CD4-positive, CD25-positive, alpha-beta regulatory T cell (primary cell): ENCODE data around the gene SLC16A6. TPM values are rescaled to one million over a fixed set of nuclear protein-coding genes. Genes with fewer than 3 reads are reported as not detected.
"Not testable (repeated sequence)": the region's sequence is repeated elsewhere in the genome, so short reads cannot be mapped to it uniquely, and the experiment has no call there.

Source experiments
- ATAC-seq, 2 donors: fragments of 150-1000 bp; cut with Tn5 transposase; one replicate each; pipeline ENCODE4 v1.10.0; 2021; ENCODE audit warnings: low read depth in 2 of 2, moderate number of reproducible peaks in 2 of 2, moderate library complexity in 1 of 2
- DNase-seq, 3 donors: peaks; one replicate each; pipeline versions ENCODE4 v3.0.0 to v3.0.0-alpha.2; 2012 to 2022; ENCODE audit warnings: mixed read lengths in 1 of 3
- H3K27ac ChIP-seq: one replicate; pipeline ENCODE4 v1.7.0; 2013; ENCODE audit warnings: mild to moderate bottlenecking, low read length; ENCODE audit not compliant: insufficient read depth, poor library complexity, severe bottlenecking
- H3K27me3 ChIP-seq: one replicate; pipeline ENCODE4 v1.7.0; 2013; ENCODE audit warnings: low read length; ENCODE audit not compliant: control insufficient read depth, insufficient read depth
- H3K36me3 ChIP-seq: one replicate; pipeline ENCODE4 v1.7.0; 2013; ENCODE audit warnings: mild to moderate bottlenecking, low read length, moderate library complexity; ENCODE audit not compliant: control insufficient read depth, insufficient read depth
- H3K4me1 ChIP-seq: 2 replicates; pipeline ENCODE4 v1.7.0; 2013; ENCODE audit warnings: mild to moderate bottlenecking, low read length; ENCODE audit not compliant: insufficient read depth, control insufficient read depth, poor library complexity, severe bottlenecking
- H3K4me3 ChIP-seq: one replicate; pipeline ENCODE4 v1.7.0; 2013; ENCODE audit warnings: low read depth, mild to moderate bottlenecking, low read length, moderate library complexity
- H3K9me3 ChIP-seq, 2 experiments: 1 replicate in 1 of 2; 2 replicates in 1 of 2; pipeline ENCODE4 v1.7.0; 2013; ENCODE audit warnings: low read length in 2 of 2, mild to moderate bottlenecking in 1 of 2, moderate library complexity in 1 of 2; ENCODE audit not compliant: control insufficient read depth in 2 of 2
- H3K27ac Mint-ChIP-seq, 3 donors: one replicate each; pipeline ENCODE4 v1.8.0; 2020 to 2022; ENCODE audit warnings: mild to moderate bottlenecking in 3 of 3, mixed read lengths in 3 of 3, moderate library complexity in 2 of 3
- H3K27me3 Mint-ChIP-seq: one replicate; pipeline ENCODE4 v1.8.0; 2022; ENCODE audit warnings: mild to moderate bottlenecking, mixed read lengths
- H3K36me3 Mint-ChIP-seq: one replicate; pipeline ENCODE4 v1.8.0; 2020; ENCODE audit warnings: mixed read lengths
- H3K4me1 Mint-ChIP-seq, 4 donors: one replicate each; pipeline ENCODE4 v1.8.0; 2020 to 2022; ENCODE audit warnings: mixed read lengths in 4 of 4, mild to moderate bottlenecking in 1 of 4
- H3K4me3 Mint-ChIP-seq, 4 donors: one replicate each; pipeline ENCODE4 v1.8.0; 2020 to 2022; ENCODE audit warnings: mild to moderate bottlenecking in 4 of 4, mixed read lengths in 4 of 4, moderate library complexity in 3 of 4
- H3K9me3 Mint-ChIP-seq, 7 donors: one replicate each; pipeline ENCODE4 v1.8.0; 2020 to 2022; ENCODE audit warnings: mixed read lengths in 7 of 7, mild to moderate bottlenecking in 3 of 7, moderate library complexity in 2 of 7
- polyA plus RNA-seq, 4 donors: library from polyadenylated mRNA; unstranded; fragments of 300-500 nt; fragmentation: Illumina TruSeq; gene quantifications; one replicate each; pipeline ENCODE4 v1.2.3, GENCODE V29; 2021
- total RNA-seq: library from RNA; stranded (reverse); gene quantifications from one replicate; pipeline ENCODE4 v1.2.3, GENCODE V29; 2022

SLC16A6 gene
- total and polyA plus RNA-seq, 5 donors from 2014 or later, result 1.9 to 11.5 (median 3.0) TPM

DNA sequence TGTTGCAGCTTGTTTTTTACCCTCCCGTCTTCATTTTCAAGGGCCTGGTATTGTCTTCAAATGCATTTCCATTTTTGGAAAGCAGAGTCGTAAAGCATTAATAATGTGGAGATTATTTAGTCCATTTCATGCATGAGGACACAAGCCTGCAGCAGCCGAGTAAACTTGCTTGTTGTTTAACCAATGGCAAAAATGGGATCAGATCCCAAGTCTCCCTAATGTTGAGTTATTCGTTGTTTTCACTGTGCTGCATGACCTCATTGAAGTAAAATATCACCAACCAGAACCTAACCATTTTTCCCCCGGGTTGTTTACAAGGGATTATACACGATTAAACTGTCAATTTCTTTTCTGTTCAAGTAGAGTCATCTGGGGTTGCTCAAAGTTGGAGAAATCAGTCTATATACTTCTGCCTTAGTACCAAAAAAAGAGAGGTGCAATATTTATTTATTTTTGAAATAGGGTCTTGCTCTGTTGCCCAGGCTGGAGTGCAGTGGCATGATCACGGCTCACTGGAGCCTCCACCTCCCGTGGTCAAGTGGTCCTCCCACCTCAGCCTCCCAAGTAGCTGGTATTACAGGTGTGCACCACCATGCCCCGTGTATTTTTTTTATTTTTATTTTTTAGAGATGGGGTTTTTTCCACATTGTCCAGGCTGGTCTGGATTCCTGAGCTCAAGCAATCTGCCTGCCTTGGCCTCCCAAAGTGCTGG lies 30.7 kb downstream of the SLC16A6 start:
- H3K36me3 ChIP-seq, result no peaks in the 10 kb centered on the region
- peaks cover 56% of the 10 kb centered on the region for H3K4me1 ChIP-seq
- no peaks in the 10 kb centered on the region for H3K27me3 ChIP-seq
- no peaks in the 10 kb centered on the region for H3K27me3 Mint-ChIP-seq
- H3K9me3 Mint-ChIP-seq, result no peaks in the 10 kb centered on the region
- H3K9me3 ChIP-seq, result no peaks in the 10 kb centered on the region
- peak overlapping the region; percentile 29 for H3K4me3 ChIP-seq
- H3K4me3 Mint-ChIP-seq, result peak overlapping the region in 3 of 4 donors; percentile 55 to 82 (median 80)
- H3K27ac Mint-ChIP-seq, result peak overlapping the region; percentile 38 to 97 (median 91)
- DNase-seq (no peak), ATAC-seq (no peak)
- peaks cover 22 to 63% (median 50%) of the 10 kb centered on the region in 4 donors for H3K4me1 Mint-ChIP-seq
- H3K36me3 Mint-ChIP-seq, result peaks cover 23% of the 10 kb centered on the region
- H3K27ac ChIP-seq, result peak overlapping the region; percentile 96

DNA sequence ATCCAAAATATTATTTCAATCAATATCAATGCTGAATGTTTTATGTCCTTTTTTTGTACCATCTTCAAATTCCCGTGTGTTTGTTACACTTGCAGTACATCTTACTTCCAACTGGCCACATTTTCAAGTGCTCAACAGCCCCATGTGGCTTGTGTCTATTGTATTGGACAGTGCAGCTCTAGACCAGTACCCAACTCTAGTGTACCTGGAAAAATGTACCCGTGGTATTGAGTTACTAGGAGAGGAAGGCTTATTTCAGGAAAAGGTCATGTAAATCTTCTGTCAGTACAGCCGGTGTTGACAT lies 31.3 kb downstream of the SLC16A6 start:
- H3K4me1 ChIP-seq, result peaks cover 62% of the 10 kb centered on the region
- H3K27me3 Mint-ChIP-seq, ATAC-seq: not testable (repeated sequence)

DNA sequence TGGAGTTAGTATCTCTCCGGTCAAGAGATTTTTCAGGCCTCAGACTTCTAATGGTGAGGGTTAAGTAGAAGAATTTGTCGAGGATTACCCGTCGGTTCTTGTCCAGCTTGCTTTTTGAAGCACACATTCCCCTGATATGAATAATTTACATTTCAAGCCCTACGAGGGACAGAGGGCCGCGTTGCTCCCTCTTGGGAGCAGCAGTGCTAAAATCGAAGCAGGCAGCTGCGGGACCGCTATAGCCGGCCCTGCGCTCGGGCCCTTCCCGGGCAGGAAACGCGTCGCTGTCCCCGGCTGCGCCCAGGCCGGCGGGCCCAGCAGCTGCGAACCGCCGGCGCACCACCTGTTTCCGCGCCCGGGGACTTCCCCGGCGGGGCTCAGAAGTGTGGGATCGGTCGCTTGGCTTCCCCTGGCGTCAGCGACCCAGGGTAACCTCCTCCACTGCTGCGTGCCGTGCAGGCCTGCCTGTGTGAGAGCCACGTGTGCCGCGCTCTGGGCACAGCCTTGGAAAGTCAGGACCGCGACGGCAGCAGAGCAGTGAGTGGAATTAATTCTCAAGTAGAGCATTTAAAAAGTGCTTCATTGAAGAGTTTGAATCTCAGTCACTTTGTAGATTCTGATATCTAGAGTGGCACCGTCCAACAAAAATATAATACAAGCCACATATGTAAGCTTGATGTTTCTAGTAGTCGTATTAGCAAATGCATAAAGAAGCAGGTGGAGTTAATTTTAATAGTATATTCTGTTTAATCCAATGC lies 31.9 kb downstream of the SLC16A6 start:
- H3K4me1 ChIP-seq, result peaks cover 67% of the 10 kb centered on the region
- not testable (repeated sequence) for H3K27me3 Mint-ChIP-seq, H3K27me3 ChIP-seq, H3K9me3 ChIP-seq, H3K9me3 Mint-ChIP-seq, H3K36me3 ChIP-seq
- H3K4me3 ChIP-seq, result peak overlapping the region; percentile 71
- DNase-seq (peak; percentile 76 to 90 (median 80)), ATAC-seq (peak; percentile 93 to 94)
- peak overlapping the region; percentile 96 for H3K27ac ChIP-seq
- H3K36me3 Mint-ChIP-seq, result peaks cover 26% of the 10 kb centered on the region
- peak overlapping the region; percentile 86 to 97 (median 91) for H3K27ac Mint-ChIP-seq
- H3K4me1 Mint-ChIP-seq, result peaks cover 30 to 75% (median 61%) of the 10 kb centered on the region in 4 donors
- H3K4me3 Mint-ChIP-seq, result peak overlapping the region; percentile 52 to 82 (median 78)

More for the DNA sequence above, 31.3 kb downstream of the SLC16A6 start:
- Histone ChIP-seq H3K4me3 (peak overlapping the region; percentile 61), H3K27ac (peak overlapping the region; percentile 96)
- not testable (repeated sequence) for H3K9me3 ChIP-seq, H3K36me3 ChIP-seq, DNase-seq, H3K9me3 Mint-ChIP-seq, H3K27me3 ChIP-seq
- Mint-ChIP-seq H3K36me3 (peaks cover 24% of the 10 kb centered on the region), H3K4me3 (peak overlapping the region in 3 of 4 donors; percentile 52 to 82 (median 80)), H3K4me1 (peaks cover 25 to 70% (median 56%) of the 10 kb centered on the region in 4 donors), H3K27ac (peak overlapping the region; percentile 63 to 97 (median 91))

DNA sequence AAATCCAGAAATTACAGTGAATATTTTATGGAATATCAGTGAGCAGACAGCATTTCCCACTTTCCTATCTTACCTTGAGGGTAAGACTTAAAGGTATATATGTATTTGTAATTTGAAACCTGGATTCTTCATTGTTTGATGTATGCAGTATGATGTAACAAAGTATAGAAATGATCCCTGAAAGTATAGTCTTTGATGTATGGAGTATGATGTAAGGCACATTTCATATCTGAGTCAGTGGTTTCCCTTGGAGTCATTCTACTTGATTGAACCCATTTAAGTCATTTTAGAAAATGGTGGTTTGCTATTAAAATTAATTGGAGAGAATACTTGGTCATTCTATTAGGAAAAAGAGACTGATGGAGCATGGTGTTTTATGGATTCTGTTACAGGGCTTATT lies 33.0 kb downstream of the SLC16A6 start:
- Histone ChIP-seq H3K9me3 (no peaks in the 10 kb centered on the region), H3K4me1 (peaks cover 75% of the 10 kb centered on the region), H3K27me3 (no peaks in the 10 kb centered on the region), H3K27ac (peak overlapping the region; percentile 96), H3K4me3 (no peak overlapping the region), H3K36me3 (no peaks in the 10 kb centered on the region)
- H3K27ac Mint-ChIP-seq, result peak overlapping the region; percentile 87 to 93 (median 91)
- DNase-seq (peak in 1 of 3 donors; percentile 25), ATAC-seq (no peak)
- no peaks in the 10 kb centered on the region for H3K9me3 Mint-ChIP-seq
- H3K4me3 Mint-ChIP-seq, result peak overlapping the region in 3 of 4 donors; percentile 23 to 47 (median 39)
- H3K36me3 Mint-ChIP-seq, result peaks cover 34% of the 10 kb centered on the region
- H3K27me3 Mint-ChIP-seq, result no peaks in the 10 kb centered on the region
- peaks cover 34 to 81% (median 68%) of the 10 kb centered on the region in 4 donors for H3K4me1 Mint-ChIP-seq

DNA sequence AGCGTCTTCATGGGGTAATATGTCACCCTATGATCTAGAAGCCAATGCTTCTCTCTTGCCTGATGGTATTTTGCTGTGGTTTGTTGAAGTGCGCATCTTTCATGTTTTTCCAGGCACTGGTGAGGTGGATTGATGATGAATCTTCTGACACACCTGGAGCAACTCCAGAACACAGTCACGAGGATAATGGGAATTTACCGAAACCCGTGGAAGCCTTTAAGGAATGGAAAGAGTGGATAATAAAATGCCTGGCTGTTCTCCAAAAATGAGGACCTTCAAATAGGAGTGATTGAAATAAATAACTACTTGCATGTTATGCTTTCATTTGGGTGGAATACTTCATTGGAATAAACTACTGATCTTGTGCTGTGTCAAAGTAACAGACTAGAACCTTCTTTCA lies 34.2 kb downstream of the SLC16A6 start:
- not testable (repeated sequence) for H3K36me3 ChIP-seq, H3K27me3 ChIP-seq, H3K9me3 Mint-ChIP-seq, DNase-seq, H3K27me3 Mint-ChIP-seq, H3K9me3 ChIP-seq, ATAC-seq
- peak overlapping the region; percentile 22 to 69 (median 51) for H3K4me3 Mint-ChIP-seq
- peaks cover 80% of the 10 kb centered on the region for H3K4me1 ChIP-seq
- H3K36me3 Mint-ChIP-seq, result peaks cover 34% of the 10 kb centered on the region
- H3K27ac ChIP-seq, result peak overlapping the region; percentile 96
- H3K4me1 Mint-ChIP-seq, result peaks cover 32 to 86% (median 68%) of the 10 kb centered on the region in 4 donors
- peak overlapping the region; percentile 87 to 93 (median 91) for H3K27ac Mint-ChIP-seq
- H3K4me3 ChIP-seq, result peak overlapping the region; percentile 61

DNA sequence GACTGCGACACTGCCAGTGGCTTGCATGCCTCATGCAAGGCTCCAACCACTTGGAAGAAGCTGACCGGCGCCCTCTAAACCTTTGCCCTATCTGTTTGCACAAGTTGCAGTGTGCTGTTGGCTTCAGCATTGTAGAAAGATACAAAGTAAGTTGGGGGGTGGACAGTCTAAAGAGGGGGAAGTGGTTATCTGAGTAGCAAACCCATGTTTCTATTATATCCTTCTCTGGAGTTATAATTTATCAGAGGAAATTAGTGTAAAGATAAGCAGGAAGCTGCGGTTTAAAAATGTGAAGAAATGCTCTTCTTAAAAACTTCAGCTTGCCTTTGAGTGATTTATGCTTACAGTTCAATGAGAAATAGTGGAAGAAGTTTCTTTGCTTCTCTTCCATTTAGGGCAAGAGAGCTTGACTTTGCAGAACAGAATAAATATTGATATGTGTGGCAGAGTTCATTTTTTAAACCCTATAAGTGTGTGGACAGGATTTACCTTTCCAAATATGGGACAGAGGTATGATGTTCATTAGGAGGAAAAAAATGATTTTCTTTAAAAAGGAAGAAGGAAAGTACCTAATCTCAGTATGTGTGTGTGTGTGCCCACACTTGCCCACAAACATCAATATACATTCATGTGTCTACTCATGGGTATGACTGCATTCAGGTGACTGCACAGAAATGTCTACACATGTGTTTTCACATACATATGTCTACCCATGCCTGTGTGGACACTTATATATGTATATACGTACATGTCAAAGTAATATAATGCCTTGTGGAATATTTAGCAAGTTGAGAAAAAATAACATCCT lies 35.0 kb downstream of the SLC16A6 start:
- Histone ChIP-seq H3K27me3 (no peaks in the 10 kb centered on the region), H3K9me3 (no peaks in the 10 kb centered on the region), H3K4me1 (peaks cover 80% of the 10 kb centered on the region), H3K36me3 (peaks cover 2% of the 10 kb centered on the region), H3K27ac (peak overlapping the region; percentile 96), H3K4me3 (peak overlapping the region; percentile 61)
- peak overlapping the region; percentile 17 to 69 (median 55) for H3K4me3 Mint-ChIP-seq
- H3K4me1 Mint-ChIP-seq, result peaks cover 32 to 91% (median 69%) of the 10 kb centered on the region in 4 donors
- peaks cover 34% of the 10 kb centered on the region for H3K36me3 Mint-ChIP-seq
- H3K9me3 Mint-ChIP-seq, result no peaks in the 10 kb centered on the region
- DNase-seq (peak in 2 of 3 donors; percentile 48 to 67), ATAC-seq (no peak)
- peak overlapping the region; percentile 87 to 93 (median 91) for H3K27ac Mint-ChIP-seq
- no peaks in the 10 kb centered on the region for H3K27me3 Mint-ChIP-seq

DNA sequence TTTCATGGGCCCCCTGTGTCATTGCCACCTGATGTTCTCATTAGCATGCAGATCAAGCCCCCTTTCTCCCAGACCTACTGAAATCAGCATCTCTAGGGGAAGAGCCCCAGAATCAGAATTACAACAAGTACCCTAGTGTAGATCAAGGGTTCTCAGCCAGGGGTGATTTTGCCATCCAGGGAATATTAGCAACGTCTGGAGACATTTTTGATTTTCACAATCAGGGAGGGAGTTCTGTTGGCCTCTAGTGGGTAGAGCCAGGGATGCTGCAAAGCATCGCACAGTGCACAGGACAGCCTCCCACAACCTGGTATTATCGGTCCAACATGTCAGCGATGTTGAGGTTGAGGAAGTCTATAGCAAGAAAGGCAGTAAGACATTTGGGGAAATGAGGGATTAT lies 35.8 kb downstream of the SLC16A6 start:
- Mint-ChIP-seq H3K9me3 (no peaks in the 10 kb centered on the region), H3K27me3 (no peaks in the 10 kb centered on the region), H3K36me3 (peaks cover 34% of the 10 kb centered on the region), H3K4me1 (peaks cover 32 to 93% (median 76%) of the 10 kb centered on the region in 4 donors), H3K4me3 (peak overlapping the region in 3 of 4 donors; percentile 3 to 47 (median 39)), H3K27ac (peak overlapping the region; percentile 87 to 93 (median 91))
- Histone ChIP-seq H3K27ac (peak overlapping the region; percentile 96), H3K9me3 (no peaks in the 10 kb centered on the region), H3K4me3 (peak overlapping the region; percentile 61), H3K27me3 (no peaks in the 10 kb centered on the region), H3K36me3 (peaks cover 4% of the 10 kb centered on the region), H3K4me1 (peaks cover 83% of the 10 kb centered on the region)
- DNase-seq (no peak), ATAC-seq (no peak)
